Activated T-helper 9 cell treated with anti-CD3 and anti-CD28 coated beads, Interleukin-2, amount 50 U/mL, for 16 hours (primary cell): Measurements from ENCODE around the gene SCARB1.
"Not testable (repeated sequence)": the region's sequence is repeated elsewhere in the genome, so short reads cannot be mapped to it uniquely, and the experiment has no call there.

Experiments
- DNase-seq: peaks from one replicate; pipeline ENCODE4 v3.0.0-alpha.2; 2020; ENCODE audit warnings: low read depth

Gene SCARB1

GRCh38 chr12:124884587-124885438 lies 21.1 kb upstream of the SCARB1 start:
- DNase-seq = no peak

GRCh38 chr12:124883263-124884130 lies 19.8 kb upstream of the SCARB1 start:
- DNase-seq = no peak

GRCh38 chr12:124881123-124881522 lies 17.5 kb upstream of the SCARB1 start:
- DNase-seq = no peak

- not testable (repeated sequence) for DNase-seq
Measured at GRCh38 chr12:124880335-124880734, 16.7 kb upstream of the SCARB1 start.

- no peak for DNase-seq
Measured at GRCh38 chr12:124878795-124879516, 15.3 kb upstream of the SCARB1 start.

- DNase-seq = no peak
Measured at GRCh38 chr12:124877423-124877822, 13.8 kb upstream of the SCARB1 start.

- DNase-seq = no peak
Measured at GRCh38 chr12:124876171-124876570, 12.5 kb upstream of the SCARB1 start.

- DNase-seq = no peak
Measured at GRCh38 chr12:124875803-124876132, 12.1 kb upstream of the SCARB1 start.

GRCh38 chr12:124874988-124875802 lies 11.5 kb upstream of the SCARB1 start:
- DNase-seq = no peak

GRCh38 chr12:124874188-124874587 lies 10.5 kb upstream of the SCARB1 start:
- DNase-seq = no peak

- no peak for DNase-seq
Measured at GRCh38 chr12:124872068-124872719, 8.5 kb upstream of the SCARB1 start.

- DNase-seq = no peak
Measured at GRCh38 chr12:124871297-124871696, 7.6 kb upstream of the SCARB1 start.

GRCh38 chr12:124870515-124870914 lies 6.9 kb upstream of the SCARB1 start:
- DNase-seq = no peak

GRCh38 chr12:124869059-124869665 lies 5.5 kb upstream of the SCARB1 start:
- DNase-seq = no peak

- no peak for DNase-seq
Measured at GRCh38 chr12:124868252-124869058, 4.8 kb upstream of the SCARB1 start.

- DNase-seq = no peak
Measured at GRCh38 chr12:124867401-124867930, 3.8 kb upstream of the SCARB1 start.

GRCh38 chr12:124866883-124867400 lies 3.3 kb upstream of the SCARB1 start:
- no peak for DNase-seq

GRCh38 chr12:124866195-124866882 lies 2.7 kb upstream of the SCARB1 start:
- DNase-seq = no peak

GRCh38 chr12:124865728-124866127 lies 2.1 kb upstream of the SCARB1 start:
- no peak for DNase-seq
